Activated CD8-positive, alpha-beta memory T cell treated with anti-CD3 and anti-CD28 coated beads for 4 hours (primary cell): ENCODE data around the gene ANKS1B.
"Not testable (repeated sequence)": the region's sequence is repeated elsewhere in the genome, so short reads cannot be mapped to it uniquely, and the experiment has no call there.

Experiments used
- DNase-seq, 2 donors: peaks; one replicate each; pipeline ENCODE4 v3.0.0-alpha.2; 2020; ENCODE audit warnings: low read depth in 2 of 2

Gene ANKS1B

DNA sequence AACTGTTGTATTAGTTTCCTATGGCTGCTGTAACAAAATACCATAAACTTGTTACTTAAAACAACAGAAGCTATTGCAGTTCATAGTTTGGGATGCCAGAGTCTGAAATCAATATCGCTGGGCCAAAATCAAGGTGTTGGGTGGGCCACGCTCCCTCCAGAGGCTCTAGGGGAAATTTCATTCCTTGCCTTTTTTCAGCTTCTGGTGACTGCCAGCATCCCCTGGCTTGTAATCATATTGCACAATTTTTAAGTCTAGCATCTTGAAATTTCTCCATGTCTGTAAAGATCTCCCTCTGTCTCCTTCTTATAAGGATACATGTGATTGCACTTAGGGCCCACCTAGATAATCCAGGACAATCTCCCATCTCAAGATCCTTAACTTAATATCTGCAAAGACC lies 386.0 kb downstream of the ANKS1B start:
- DNase-seq: no peak

DNA sequence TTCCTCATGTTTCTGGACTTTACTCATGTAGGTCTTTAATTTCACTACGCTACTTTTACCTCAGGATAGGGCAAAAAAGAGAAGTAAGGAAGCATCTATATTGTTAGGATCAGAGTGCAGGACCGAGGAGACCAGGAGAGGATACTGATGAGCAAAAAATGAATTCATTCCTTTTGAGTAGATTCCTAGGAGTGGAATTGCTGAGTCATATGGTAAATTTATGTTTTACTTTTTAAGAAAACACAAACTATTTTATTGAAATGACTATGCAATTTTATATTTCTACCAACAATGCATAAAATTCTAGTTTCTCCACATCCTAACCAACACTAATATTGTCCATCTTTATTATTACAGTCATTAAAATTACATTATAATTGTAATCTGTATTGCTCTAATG lies 388.0 kb downstream of the ANKS1B start:
- no peak for DNase-seq

DNA sequence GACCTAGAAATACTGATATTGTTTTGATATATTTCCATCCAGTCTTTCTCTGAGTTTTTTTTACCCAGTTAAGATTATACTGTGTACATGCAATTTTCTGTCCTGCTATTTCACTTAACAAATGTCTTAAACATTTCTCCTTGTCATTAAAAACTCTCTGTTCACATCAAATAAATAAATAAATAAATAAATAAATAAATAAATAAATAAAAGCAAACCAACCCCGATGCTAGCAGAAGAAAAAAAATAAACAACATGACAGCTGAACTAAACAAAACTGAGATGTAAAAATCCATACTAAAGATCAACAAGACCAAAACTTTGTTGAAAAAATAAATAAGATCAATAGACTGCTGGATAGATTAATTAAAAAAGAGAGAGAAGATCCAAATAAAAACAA lies 407.6 kb downstream of the ANKS1B start:
- not testable (repeated sequence) for DNase-seq

DNA sequence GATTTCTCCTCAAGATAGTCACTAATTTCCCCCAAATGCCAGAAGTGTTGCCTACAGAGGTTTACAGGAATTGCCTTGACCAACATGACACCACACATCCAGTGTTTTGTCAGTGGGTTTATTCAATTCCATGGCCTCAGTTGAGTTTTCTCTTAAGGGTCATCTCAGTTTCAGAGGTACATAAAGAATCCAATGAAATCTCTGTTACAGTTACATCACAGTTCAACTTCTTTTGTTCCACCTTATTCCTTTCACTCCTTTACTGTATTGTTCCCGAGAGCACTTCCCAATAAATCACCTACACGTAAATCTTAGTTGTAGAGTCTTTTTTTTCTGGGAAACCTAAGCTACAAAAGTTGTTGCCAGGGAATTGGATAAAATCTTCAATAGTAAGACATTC lies 410.8 kb downstream of the ANKS1B start:
- DNase-seq: no peak

DNA sequence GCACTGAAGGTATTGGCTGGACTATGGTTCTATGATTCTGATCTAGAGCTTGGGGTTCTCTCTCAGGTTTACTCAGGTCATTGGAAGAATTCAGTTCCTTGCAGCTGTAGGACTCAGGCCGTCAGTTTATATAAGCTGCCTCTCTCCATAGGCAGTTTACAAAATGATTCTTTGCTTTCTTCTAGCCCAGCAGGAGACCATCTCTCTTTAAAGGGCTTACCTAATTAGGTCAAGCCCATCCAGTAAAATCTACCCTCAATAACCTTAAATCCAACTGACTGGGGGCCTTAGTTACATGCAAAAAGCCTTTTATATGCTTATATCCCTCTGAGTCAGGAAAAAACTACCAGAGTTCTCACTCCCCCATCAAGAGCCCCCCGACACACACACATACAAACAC lies 417.7 kb downstream of the ANKS1B start:
- DNase-seq: no peak

DNA sequence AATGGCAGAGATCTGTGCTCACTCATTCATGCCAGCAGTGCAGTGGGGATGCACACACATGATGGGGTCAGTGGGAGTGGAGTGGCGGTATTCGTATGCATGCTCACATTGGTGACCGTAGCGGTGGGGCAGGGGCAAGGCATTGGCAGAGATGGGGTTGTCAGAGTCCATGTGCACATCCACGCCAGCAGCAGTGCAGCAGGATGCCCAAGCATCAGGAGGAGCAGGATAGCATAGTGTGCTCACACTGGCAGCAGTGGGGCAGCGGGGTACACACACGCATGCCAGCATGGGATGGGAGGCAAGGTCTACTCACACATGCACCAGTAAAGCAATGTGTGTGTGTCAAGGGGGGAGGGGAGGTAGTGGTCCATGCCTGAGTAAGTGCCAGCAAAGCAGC lies 426.6 kb downstream of the ANKS1B start:
- no peak for DNase-seq

DNA sequence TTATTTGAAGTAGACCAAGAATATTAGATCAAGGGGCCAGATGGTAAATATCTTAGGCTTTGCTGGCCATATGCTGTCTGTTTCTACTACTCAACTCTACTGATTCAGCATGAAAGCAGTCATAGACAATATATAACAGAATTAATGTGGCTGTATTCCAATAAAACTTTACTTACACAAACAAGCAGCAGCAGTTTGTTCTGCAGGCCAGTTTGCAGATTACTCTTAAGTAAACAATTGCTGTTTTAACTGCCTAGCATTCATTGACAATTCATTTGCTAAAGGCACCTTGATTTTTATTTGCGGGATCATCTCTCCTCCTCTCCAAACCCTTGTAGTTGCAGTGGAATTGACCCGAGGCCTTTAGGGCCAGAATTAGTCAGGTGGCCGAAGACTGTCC lies 431.3 kb downstream of the ANKS1B start:
- DNase-seq: no peak

DNA sequence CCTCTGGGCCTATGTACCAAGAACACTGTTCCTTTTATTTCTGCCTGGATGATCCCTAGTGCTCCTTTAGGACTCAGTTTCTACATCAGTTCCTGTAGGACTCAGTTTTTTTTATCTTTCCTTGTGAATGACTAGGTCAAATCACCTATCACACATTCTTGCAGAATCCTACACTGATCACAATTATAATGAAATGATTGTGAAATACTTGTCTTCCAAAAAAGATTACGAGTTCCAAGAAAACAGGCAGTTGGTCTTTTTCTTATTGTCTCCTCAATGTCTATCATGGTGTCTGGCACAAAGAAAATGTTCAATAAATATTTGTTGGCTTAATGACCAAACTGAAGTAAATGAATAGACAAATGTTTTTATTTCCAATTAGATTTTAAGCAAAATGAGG lies 432.7 kb downstream of the ANKS1B start:
- DNase-seq: no peak

DNA sequence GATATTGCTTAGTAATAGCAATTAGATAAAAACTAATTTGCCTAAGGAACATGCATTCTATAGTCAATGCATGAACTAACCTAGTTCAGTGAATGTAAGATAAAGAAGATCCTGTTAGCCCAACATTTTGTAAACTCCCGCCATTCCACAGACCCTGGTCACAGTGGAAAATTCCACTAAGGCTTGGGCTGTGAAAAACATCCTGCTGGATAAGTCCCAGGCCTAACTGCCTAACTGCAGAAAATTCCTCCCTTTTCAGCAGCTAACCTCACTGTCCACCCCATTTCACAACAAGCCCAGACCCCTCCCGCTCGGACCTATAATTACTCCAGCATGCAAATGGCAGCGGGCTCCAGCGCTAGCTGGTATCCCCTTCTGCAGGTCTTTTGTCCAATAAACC lies 435.1 kb downstream of the ANKS1B start:
- DNase-seq: no peak

DNA sequence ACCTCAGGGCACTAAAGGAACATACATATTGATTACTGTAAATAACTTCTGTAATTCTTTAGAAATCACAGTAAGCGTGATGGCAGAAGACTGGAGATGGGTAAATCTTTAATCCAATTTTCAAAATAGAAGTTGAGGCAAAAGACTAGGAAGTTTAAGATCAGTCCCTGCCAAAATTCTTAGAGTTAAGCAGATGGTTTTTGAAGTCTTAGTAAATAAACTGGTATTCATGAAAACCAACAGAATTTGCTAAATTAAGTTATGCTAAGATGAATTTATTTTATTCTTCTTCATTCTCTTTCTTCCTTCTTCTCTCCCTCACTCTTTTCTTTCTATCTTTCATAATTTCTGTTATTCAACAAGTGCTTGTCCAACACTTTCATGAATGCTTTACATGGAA lies 435.5 kb downstream of the ANKS1B start:
- DNase-seq: no peak

DNA sequence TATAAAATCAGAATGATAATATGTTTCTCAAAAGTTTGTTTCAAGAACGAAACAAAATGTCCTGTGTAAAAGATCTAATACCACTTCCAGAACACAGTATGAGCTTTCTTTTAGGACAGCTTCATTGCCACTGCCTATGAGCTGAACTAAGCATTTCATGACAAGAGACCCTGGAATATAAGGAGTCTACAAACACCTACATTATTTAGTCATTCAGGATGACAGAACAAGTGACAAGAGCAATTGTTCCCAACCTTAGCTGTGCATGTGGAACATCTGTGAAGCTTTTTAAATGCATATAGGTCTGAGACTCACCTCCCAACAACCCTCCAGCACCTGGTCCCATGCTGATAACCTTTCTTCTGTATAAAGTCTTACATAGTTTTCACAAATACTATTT lies 440.3 kb downstream of the ANKS1B start:
- DNase-seq: no peak

DNA sequence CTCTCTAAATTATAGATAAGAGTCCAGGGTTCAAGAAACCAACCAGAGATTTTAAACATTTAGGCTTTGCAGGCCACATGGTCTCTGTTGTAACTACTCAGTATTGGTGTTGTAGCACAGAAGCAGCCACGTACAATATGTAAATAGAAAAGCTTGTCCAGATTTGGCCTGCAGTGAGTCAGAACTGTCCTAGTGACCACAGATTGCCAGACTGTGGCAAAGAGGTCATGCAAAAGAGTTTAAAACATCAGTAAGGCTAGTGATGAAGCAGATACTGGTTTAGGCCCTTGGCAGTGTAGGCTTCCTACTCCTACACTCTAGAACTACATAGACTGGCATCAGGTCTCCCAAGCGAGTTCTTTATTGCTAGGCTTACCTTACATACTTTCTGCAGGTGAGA lies 454.8 kb downstream of the ANKS1B start:
- no peak for DNase-seq

DNA sequence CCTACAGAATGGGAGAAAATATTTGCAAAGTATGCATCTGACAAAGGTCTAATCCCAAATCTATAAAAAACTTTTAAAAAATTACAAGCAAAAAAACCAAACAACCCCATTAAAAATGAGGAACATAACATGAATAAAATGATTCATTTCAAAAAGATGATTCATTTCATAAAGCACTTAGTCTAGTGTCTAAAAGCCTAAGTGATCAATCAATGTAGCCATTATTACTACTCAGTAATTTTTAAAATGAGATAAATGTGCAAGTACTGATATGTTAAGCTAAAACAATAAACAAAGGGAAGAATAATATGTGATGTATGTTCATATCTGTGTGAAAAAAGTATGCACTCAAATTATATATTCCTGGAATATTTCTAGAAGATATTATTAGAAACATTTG lies 456.3 kb downstream of the ANKS1B start:
- no peak for DNase-seq

DNA sequence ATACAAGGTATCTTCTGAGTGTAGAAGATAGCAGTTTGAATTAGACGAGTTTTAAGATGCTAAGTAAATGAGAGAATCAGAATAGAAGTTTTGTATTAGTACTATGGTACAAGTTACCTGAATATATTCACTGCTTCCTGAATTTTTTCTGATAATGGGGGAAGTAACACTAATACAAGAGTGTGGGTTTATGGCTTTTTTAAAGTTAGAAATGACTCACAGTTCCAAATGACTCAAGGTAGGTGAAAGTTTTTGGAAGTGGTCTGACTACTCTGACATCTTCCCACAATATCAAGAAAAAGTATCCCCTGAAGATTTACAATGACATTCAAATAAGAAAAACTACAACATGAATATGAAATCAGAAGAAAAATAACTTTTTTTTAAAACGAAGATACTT lies 460.9 kb downstream of the ANKS1B start:
- no peak for DNase-seq

DNA sequence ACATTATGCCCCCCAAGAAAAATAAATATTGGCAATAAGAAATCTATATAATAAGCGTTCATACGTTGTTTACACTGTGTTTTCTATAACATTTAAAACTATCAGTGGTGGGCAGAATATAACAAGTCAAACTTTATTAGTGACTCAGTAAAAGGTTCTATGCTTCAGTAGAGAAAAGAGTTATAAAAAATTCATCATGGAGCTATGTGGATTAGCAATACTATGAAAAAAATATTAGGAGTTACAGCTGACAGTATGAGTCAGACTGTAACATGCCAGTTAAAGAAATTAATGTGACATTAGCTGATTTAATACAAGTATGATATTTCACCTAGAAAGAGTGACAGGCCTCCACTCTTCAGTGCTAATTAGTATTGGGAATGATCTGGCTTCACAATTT lies 462.3 kb downstream of the ANKS1B start:
- DNase-seq: no peak

DNA sequence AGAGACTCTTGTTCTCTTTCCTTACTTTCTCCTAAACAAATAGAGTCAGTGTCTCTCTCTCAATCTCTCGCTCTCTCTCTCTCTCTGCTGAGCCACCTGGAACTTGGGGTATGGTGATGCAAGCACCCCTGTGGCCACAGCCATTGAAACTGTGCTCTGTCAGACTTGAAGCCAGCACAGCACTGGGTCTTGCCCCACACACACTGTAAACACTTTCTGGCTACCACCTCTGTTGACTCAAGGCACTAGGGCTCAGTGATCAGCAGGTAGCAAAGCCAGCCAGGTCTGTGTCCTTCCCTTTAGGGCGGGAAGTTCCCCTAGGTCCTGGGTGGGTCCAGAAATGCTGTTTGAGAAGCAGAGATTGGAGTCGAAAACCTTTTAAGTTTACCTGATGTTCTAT lies 463.1 kb downstream of the ANKS1B start:
- DNase-seq: no peak

DNA sequence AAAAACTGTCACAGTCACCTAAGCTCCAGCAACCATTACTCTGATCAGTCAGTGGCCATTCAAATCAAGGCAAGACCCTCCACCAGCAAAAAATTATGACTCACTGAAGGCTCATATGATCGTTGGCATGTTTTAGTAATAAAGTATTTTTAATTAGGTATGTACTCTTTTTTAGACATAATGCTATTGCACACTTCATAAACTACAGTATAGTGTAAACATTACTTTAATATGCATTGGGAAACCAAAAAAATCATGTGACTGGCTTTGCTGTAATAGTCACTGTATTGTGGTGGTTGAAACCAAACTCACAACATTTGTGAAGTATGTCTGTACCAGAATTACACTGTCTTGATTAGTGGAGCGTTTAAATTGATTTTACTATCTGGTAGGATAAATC lies 471.7 kb downstream of the ANKS1B start:
- no peak for DNase-seq

DNA sequence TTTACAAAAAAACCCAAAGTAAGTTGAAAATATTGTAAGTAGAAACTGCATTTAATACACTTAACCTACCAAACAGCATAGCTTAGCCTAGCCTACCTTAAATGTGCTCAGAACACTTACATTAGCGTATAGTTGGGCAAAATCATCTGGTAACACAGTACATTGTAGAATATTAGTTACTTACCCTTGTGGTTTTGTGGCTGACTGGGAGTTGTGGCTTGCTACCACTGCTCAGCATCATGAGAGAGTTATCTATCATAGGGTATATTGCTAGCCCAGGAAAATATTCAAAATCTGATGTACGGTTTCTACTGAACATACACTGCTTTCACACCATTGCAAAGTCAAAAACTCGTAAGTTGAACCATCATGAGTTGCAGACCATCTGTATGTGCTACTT lies 478.9 kb downstream of the ANKS1B start:
- no peak for DNase-seq

DNA sequence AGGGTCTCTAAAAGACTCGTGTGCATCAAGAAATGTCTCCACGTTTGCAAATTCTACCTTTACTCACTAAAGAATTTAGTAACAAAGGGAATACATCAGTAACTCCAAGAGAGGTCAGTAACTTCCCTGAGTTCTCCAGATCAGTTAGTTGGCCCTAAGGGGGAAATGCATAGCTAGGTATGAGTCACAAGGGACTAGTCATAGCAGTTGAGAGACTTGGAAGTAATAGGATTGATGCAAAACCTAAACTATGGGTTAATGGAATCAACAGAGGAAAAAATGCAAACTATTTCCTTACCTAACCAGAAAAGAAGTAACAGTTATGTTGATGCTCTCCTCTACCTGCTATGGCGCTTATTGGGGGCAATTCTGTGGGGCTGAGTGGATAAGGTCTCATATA lies 486.0 kb downstream of the ANKS1B start:
- DNase-seq: no peak

DNA sequence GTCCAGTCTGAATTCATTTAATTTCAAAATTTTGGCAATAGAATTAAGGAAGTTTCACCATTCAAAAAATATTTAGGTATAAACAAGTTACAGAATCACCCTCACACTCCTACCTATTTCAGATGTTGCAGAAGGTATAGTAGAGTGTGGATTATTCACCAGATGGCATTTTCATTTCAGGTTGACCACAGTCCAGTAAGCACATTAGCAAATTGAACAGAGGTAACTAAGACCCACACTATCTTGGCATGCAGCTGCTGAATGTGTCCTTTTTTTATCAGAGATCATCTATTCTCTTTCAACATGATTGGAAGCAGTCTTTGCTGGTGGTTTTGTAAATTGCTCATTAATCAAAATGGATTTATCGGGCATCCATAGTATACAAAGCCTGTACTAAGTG lies 488.9 kb downstream of the ANKS1B start:
- no peak for DNase-seq

DNA sequence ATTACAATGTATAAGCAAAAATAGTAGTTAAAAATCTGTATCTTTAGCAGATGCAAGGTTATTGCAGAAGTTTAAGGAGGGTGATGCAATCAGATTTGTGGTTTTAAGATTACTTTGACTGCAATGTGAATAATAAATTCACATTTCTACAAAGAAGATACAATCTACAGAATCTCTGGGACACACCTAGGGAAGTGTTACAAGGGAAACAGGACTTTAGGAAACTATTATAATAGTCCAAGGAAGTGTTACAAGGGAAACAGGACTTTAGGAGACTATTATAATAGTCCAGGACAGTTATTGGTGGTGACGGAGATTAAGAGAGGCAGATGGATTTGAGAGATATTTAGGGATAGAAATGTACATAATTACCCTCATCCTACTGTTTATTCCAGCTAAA lies 491.5 kb downstream of the ANKS1B start:
- DNase-seq: no peak

DNA sequence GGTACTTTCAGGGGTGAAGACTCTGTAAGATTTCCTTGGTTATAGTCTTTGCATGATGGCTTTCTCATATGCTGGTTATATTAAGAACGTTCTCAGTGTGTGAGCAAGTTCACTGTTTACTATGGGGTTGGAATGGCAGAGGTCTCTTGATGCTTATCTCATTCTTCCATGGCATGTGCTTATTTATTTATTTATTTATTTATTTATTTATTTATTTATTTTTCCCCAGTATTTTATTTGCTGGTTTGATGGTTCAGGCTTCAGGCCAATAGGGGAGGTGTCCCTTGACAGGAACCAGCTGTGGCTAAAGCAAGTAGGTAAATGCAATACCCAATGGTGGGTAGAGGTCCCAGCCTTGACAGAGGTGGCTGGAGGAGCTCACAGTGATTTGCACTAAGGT lies 498.5 kb downstream of the ANKS1B start:
- DNase-seq: no peak

DNA sequence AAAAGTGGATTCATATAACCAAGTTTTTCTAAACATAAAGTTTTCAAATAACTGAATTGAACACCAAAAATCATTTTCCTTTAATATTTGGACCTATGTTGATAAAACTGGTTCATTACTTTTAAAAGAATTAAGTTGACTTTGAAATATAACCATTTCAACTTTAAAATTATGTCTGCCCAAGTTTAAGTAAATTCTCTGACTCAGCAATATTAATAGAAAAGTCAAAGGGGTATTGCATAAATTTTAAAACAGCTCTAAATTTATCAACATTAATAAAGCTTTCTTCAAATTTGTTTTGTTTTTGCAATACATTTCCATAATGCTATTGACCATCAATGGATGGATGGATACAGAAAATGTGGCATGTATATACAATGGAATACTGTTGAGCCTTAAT lies 505.6 kb downstream of the ANKS1B start:
- DNase-seq: no peak

DNA sequence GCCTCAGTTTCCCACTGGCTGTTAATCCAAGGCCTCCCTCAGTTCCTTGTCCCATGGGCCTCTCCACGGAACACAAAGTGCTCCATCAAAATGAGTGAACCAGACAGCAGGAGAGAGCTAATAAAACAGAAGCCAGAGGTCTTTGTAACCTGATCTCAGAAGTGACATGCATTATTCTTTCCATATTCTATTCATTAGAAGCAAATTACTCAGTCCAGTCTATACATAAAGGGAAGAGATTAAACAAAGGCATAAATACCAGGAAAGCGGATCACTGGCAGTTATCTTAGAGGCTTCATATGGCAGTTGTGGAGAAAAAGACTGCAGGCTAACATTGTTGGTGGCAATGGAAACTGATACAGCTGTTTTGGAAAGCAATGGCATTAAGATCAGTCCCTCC lies 507.8 kb downstream of the ANKS1B start:
- DNase-seq: no peak

DNA sequence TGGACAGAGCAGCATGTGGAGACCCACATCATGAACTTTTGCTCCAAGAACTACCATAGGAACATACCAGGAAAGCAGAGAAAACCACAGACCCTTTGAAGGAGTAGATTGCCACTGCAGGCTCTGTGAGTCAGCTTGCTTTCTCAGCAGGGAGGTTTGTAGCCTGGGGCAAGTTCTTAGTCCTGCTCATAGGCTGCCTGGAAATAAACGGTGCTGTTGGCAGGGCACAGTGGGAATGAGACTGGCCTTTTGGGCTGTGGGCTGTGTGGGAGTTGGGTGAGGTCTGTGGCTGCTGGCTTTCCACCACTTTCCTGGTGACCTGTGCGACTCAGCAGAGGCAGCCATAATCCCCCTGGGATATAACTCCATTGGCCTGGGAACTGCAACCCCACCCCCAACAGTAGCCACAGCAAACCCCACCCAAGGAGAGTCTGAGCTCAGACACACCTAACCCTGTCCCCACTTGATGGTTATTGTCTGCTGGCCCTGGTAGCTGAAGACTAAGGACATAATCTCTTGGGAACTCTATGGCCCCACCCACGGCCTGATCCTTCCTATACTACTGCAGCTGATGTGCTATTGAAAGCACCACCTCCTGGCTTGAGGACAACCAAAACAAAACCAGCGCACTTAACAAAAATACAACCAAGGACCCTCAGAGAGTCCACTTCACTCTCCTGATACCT lies 529.2 kb downstream of the ANKS1B start:
- DNase-seq: no peak
